Gastroesophageal sphincter (tissue), 4 donors: Measurements from ENCODE around the gene RNASE8. TPM values are rescaled to one million over a fixed set of nuclear protein-coding genes. Genes with fewer than 3 reads are reported as not detected.
"Not testable (repeated sequence)": the region's sequence is repeated elsewhere in the genome, so short reads cannot be mapped to it uniquely, and the experiment has no call there.

Experiments used
- ATAC-seq: fragments of 150-250 bp; one replicate; pipeline ENCODE4 v1.9.1; 2016; ENCODE audit warnings: mild to moderate bottlenecking, moderate library complexity
- H3K27ac ChIP-seq, 4 donors: fragments of 200-600 bp; sonication (generic) in 3 of 4; 1 replicate in 3 of 4; 2 replicates in 1 of 4; pipeline ENCODE4 v1.5.1; 2016 to 2019
- H3K27me3 ChIP-seq: fragments of 200-600 bp; sonication (generic); one replicate; pipeline ENCODE4 v1.5.1; 2019
- H3K36me3 ChIP-seq, 2 donors: fragments of 200-600 bp; sonication (generic); one replicate each; pipeline ENCODE4 v1.5.1; 2019; ENCODE audit warnings: control low read depth in 1 of 2
- H3K4me1 ChIP-seq, 3 donors: fragments of 200-600 bp; sonication (generic); 1 replicate in 2 of 3; 2 replicates in 1 of 3; pipeline ENCODE4 v1.5.1; 2016 to 2019; ENCODE audit warnings: control low read depth in 2 of 3
- H3K4me3 ChIP-seq, 2 donors: fragments of 200-600 bp; sonication (generic); one replicate each; pipeline ENCODE4 v1.5.1; 2019; ENCODE audit warnings: mild to moderate bottlenecking in 1 of 2, moderate library complexity in 1 of 2
- H3K9me3 ChIP-seq, 3 donors: fragments of 200-600 bp; sonication (generic); one replicate each; pipeline ENCODE4 v1.5.1; 2017 to 2019; ENCODE audit warnings: control low read depth in 2 of 3
- EP300 ChIP-seq: sonication (generic); formaldehyde crosslinking; IDR thresholded peaks from one replicate; pipeline ENCODE4 v1.6.1; 2017; ENCODE audit warnings: antibody characterized with exemption, mild to moderate bottlenecking
- POLR2A ChIP-seq, 2 donors: fragments of 450-650 bp; IDR thresholded peaks; one replicate each; pipeline ENCODE4 v1.6.1; 2017; ENCODE audit warnings: antibody characterized with exemption in 2 of 2, mild to moderate bottlenecking in 2 of 2, moderate library complexity in 1 of 2
- POLR2AphosphoS5 ChIP-seq: sonication (generic); formaldehyde crosslinking; IDR thresholded peaks from one replicate; pipeline ENCODE4 v1.6.1; 2017; ENCODE audit warnings: antibody characterized with exemption
- WGBS, 2 donors: methylation state at CpG; one replicate each; pipeline ENCODE4 v1.1.5; 2018; ENCODE audit warnings: low coverage in 1 of 2; 5-methylcytosine and 5-hydroxymethylcytosine counted together
- total RNA-seq, 4 donors: library from RNA; depleted of rRNA; stranded (reverse); fragments of >200 nt; gene quantifications; one replicate each; pipeline ENCODE4 v1.1.0, GENCODE V29; 2016
- TF ChIP-seq, protein P1 (sequence below), 4 experiments: fragments of 200-600 bp in 2 of 4; fragments of 450-650 bp in 2 of 4; sonication (generic) in 1 of 4; IDR thresholded peaks; one replicate each; pipeline ENCODE4 v1.5.1; 2017 to 2019; ENCODE audit warnings: antibody characterized with exemption in 4 of 4, mild to moderate bottlenecking in 2 of 4, moderate library complexity in 2 of 4

The RNASE8 gene, protein sequence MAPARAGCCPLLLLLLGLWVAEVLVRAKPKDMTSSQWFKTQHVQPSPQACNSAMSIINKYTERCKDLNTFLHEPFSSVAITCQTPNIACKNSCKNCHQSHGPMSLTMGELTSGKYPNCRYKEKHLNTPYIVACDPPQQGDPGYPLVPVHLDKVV
- total RNA-seq, result not detected

DNA sequence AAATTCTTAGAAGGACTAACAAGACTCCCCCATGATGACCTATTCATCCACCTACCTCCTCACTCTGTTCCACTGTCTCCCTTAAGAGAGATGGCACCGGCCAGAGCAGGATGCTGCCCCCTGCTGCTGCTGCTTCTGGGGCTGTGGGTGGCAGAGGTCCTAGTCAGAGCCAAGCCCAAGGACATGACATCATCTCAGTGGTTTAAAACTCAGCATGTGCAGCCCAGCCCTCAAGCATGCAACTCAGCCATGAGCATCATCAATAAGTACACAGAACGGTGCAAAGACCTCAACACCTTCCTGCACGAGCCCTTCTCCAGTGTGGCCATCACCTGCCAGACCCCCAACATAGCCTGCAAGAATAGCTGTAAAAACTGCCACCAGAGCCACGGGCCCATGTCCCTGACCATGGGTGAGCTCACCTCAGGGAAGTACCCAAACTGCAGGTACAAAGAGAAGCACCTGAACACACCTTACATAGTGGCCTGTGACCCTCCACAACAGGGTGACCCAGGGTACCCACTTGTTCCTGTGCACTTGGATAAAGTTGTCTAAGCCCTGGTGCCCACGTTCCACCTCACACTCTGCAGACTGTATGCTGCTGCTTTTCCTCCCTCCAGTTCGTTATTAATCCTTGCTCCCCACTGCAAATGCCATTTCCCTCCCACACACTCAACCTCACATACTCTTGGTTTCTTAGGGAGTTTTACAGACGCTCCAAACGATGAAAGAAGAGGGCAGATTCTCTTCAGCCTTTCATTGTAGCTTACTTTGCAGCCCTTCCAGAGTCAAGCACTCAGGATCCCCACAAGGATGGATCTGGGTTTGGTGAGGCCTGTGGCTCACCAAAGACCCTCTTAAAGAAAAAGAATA, at the start of gene RNASE8:
Gene RNASE8, plus strand, starts transcription at position 20 of the 873 bp plus-strand sequence. Its CDS starts 71 bp downstream, at position 91.
- no peak for ATAC-seq
- Histone ChIP-seq H3K4me3 (no peak within 1 kb of the TSS), H3K27me3 (no peaks in the 10 kb centered on the region), H3K36me3 (no peaks in the 10 kb centered on the region), H3K27ac (no peak within 1 kb of the TSS), H3K4me1 (no peaks in the 10 kb centered on the region), H3K9me3 (no peaks in the 10 kb centered on the region)
- no peak for TF ChIP-seq EP300
- no peak for TF ChIP-seq POLR2A (IDR thresholded peaks at IDR 0.05)
- TF ChIP-seq POLR2AphosphoS5, result no peak
- TF ChIP-seq, protein P1, sequence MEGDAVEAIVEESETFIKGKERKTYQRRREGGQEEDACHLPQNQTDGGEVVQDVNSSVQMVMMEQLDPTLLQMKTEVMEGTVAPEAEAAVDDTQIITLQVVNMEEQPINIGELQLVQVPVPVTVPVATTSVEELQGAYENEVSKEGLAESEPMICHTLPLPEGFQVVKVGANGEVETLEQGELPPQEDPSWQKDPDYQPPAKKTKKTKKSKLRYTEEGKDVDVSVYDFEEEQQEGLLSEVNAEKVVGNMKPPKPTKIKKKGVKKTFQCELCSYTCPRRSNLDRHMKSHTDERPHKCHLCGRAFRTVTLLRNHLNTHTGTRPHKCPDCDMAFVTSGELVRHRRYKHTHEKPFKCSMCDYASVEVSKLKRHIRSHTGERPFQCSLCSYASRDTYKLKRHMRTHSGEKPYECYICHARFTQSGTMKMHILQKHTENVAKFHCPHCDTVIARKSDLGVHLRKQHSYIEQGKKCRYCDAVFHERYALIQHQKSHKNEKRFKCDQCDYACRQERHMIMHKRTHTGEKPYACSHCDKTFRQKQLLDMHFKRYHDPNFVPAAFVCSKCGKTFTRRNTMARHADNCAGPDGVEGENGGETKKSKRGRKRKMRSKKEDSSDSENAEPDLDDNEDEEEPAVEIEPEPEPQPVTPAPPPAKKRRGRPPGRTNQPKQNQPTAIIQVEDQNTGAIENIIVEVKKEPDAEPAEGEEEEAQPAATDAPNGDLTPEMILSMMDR (IDR thresholded peaks at IDR 0.05), result no peak
- 42 to 47% methylated on average over 3 to 4 of the region's 8 CpGs for WGBS, 2 donors

- not testable (repeated sequence) for H3K4me1 ChIP-seq, H3K36me3 ChIP-seq, ATAC-seq, H3K9me3 ChIP-seq, H3K4me3 ChIP-seq, H3K27me3 ChIP-seq, H3K27ac ChIP-seq
- WGBS, 2 donors, result 55 to 87% methylated on average over 2 to 3 of the region's 3 CpGs
Measured at GRCh38 chr14:21009721-21010120, 47.9 kb upstream of the RNASE8 start.

GRCh38 chr14:21011136-21011535, 46.5 kb upstream of the RNASE8 start:
- TF ChIP-seq POLR2A (IDR thresholded peaks at IDR 0.05) (no peak), POLR2AphosphoS5 (no peak), EP300 (no peak)
- TF ChIP-seq, protein P1 (IDR thresholded peaks at IDR 0.05), result no peak

DNA sequence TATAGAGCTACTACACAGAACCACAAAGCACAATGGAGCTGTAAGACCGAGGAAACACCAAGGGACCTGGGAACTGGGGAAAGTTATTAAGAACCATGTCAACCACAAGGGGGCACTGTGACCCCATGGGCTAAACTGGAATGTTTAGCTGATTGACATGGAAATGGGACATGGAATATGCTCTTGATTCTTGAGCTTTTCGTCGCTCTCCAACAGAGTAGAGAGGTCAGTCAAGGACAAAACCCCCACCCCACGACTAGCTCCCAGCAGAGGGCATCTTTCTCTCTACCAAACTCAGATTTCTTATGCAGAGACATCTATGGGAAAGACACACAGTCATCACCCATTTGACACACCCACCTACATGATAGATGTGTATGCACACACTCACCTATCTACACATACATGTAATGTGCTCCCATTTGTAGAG, 42.8 kb upstream of the RNASE8 start:
- Histone ChIP-seq H3K4me3 (no peak overlapping the region), H3K4me1 (peaks cover 0 to 41% (median 0%) of the 10 kb centered on the region in 3 donors), H3K9me3 (no peaks in the 10 kb centered on the region), H3K27me3 (no peaks in the 10 kb centered on the region), H3K27ac (peak overlapping the region in 1 of 4 donors; percentile 12), H3K36me3 (peaks cover 0 to 37% of the 10 kb centered on the region in 2 donors)
- TF ChIP-seq POLR2AphosphoS5, result peak; percentile 66
- TF ChIP-seq, protein P1 (IDR thresholded peaks at IDR 0.05), result peak; percentile 95 to 97 (median 96)
- TF ChIP-seq POLR2A (IDR thresholded peaks at IDR 0.05), result no peak
- no peak for TF ChIP-seq EP300
- WGBS, 2 donors, result 0% methylated on average over 4 of the region's 4 CpGs; no CpG with 5 or more reads in 1 of the 2 donors
- peak; percentile 83 for ATAC-seq

More at GRCh38 chr14:21011136-21011535, 46.5 kb upstream of the RNASE8 start:
- WGBS, 2 donors, result 20 to 67% methylated on average over 1 of the region's 1 CpG
- Histone ChIP-seq H3K36me3 (peaks cover 0 to under 1% of the 10 kb centered on the region in 2 donors), H3K9me3 (no peaks in the 10 kb centered on the region), H3K4me3 (no peak overlapping the region), H3K27ac (no peak overlapping the region), H3K4me1 (peaks cover 0 to 15% (median 0%) of the 10 kb centered on the region in 3 donors), H3K27me3 (no peaks in the 10 kb centered on the region)
- no peak for ATAC-seq

DNA sequence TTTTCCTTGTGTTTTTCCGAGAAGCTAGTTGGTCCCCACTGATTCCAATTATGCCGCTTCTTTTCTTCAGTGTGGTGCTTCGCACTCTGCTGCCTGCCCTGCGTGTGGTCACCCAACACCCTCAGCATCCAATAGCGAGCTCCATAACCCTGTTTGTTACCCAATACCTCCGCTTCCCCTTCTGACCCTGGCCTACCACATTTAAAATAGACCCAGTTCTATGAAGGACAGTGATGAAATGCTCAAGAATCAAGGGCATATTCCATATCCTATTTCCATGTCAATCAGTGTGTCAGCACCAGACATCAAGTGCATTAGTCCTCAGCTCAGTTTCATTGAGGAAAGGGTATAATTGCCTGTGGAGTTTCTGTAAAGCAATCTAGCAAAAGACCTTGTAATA, 42.3 kb upstream of the RNASE8 start:
- ATAC-seq, result no peak
- H3K27ac ChIP-seq, result peak overlapping the region in 1 of 4 donors; percentile 12

More for the DNA sequence above, 42.3 kb upstream of the RNASE8 start:
- Histone ChIP-seq H3K27me3 (no peaks in the 10 kb centered on the region), H3K9me3 (no peaks in the 10 kb centered on the region), H3K36me3 (peaks cover 0 to 42% of the 10 kb centered on the region in 2 donors), H3K4me1 (peaks cover 0 to 45% (median 0%) of the 10 kb centered on the region in 3 donors), H3K4me3 (no peak overlapping the region)
- WGBS, 2 donors, result 41 to 63% methylated on average over 5 to 6 of the region's 6 CpGs
- TF ChIP-seq, protein P1 (IDR thresholded peaks at IDR 0.05), result no peak
- TF ChIP-seq POLR2A (IDR thresholded peaks at IDR 0.05) (no peak), EP300 (no peak), POLR2AphosphoS5 (no peak)
